HepG2 (cell line): ENCODE results near the gene SLC25A1. TPM values are rescaled to one million over a fixed set of nuclear protein-coding genes. Genes with fewer than 3 reads are reported as not detected.

Experiments used
- ATAC-seq: fragments of 200-7000 bp; cut with Tn5 transposase; 3 replicates; pipeline ENCODE4 v1.9.1; 2020; ENCODE audit warnings: mild to moderate bottlenecking, moderate library complexity
- BruUV-seq: library from RNA; stranded (reverse); fragments of 400-500 nt; replicated peaks from 2 replicates; lab custom pipeline; 2021; lab: Mats Ljungman, UMichigan
- CTCF ChIA-PET: fragments of 300-600 bp; formaldehyde crosslinking; extraction: SDS; loops from one replicate; lab custom pipeline; 2021; ENCODE audit warnings: low total read pairs, inconsistent platforms, low intra/inter-chr PET ratio; lab: Yijun Ruan, JAX
- POLR2A ChIA-PET: fragments of 350-600 bp; sonication (Branson Sonifier 250); formaldehyde crosslinking; loops from one replicate; lab custom pipeline; 2020; ENCODE audit warnings: antibody characterized with exemption, inconsistent platforms; lab: Yijun Ruan, JAX
- DNase-seq: peaks from one replicate; pipeline ENCODE4 v3.0.0-alpha.2; 2015; ENCODE audit warnings: low spot score
- FAIRE-seq: peaks from 3 replicates; lab custom pipeline; 2011; peaks lifted over from hg19 to GRCh38; lab: Jason Lieb, UNC
- H2AFZ ChIP-seq: one replicate; pipeline ENCODE4 v1.6.1; 2011; ENCODE audit warnings: low read length, inconsistent platforms
- H3K27ac ChIP-seq: fragments of 300-600 bp; 3 replicates; pipeline ENCODE4 v1.8.0; 2011; ENCODE audit warnings: mixed run types, mild to moderate bottlenecking, mixed read lengths, low read length, inconsistent platforms; ENCODE audit not compliant: insufficient read depth; ENCODE audit errors: extremely low read length
- H3K27me3 ChIP-seq, 2 experiments: fragments of 200-600 bp in 1 of 2; 2 replicates in 1 of 2; 3 replicates in 1 of 2; pipeline versions ENCODE4 v1.6.0 to v1.8.0; 2011; ENCODE audit warnings: low read length in 2 of 2, mild to moderate bottlenecking in 2 of 2, moderate library complexity in 2 of 2, inconsistent platforms in 1 of 2; ENCODE audit not compliant: insufficient read depth in 2 of 2, control insufficient read depth in 1 of 2
- H3K36me3 ChIP-seq, 2 experiments: fragments of 200-600 bp in 1 of 2; replicated peaks in 1 of 2; 2 replicates in 1 of 2; 3 replicates in 1 of 2; pipeline versions ENCODE4 v1.5.1 to v1.8.0; 2011; ENCODE audit warnings: low read length in 2 of 2, inconsistent platforms in 1 of 2; ENCODE audit not compliant: insufficient read depth in 2 of 2, control insufficient read depth in 1 of 2
- H3K4me1 ChIP-seq: 2 replicates; pipeline ENCODE4 v1.5.1; 2012; ENCODE audit warnings: low read length, inconsistent platforms; ENCODE audit not compliant: insufficient read depth
- H3K4me2 ChIP-seq: 2 replicates; pipeline ENCODE4 v1.6.0; 2011; ENCODE audit warnings: low read depth, low read length, inconsistent platforms
- H3K4me3 ChIP-seq, 3 experiments: fragments of 200-600 bp in 1 of 3; sonication (generic), shearing (Covaris generic) in 1 of 3; replicated peaks in 1 of 3; 2 replicates each; pipeline ENCODE4 v1.5.1; 2011 to 2016; ENCODE audit warnings: low read length in 3 of 3, inconsistent platforms in 2 of 3, low read depth in 2 of 3, mild to moderate bottlenecking in 2 of 3, control low read depth in 1 of 3, mixed read lengths in 1 of 3; ENCODE audit not compliant: insufficient read depth in 1 of 3
- H3K79me2 ChIP-seq: one replicate; pipeline ENCODE4 v1.6.1; 2011; ENCODE audit warnings: low read length, inconsistent platforms; ENCODE audit not compliant: insufficient read depth
- H3K9ac ChIP-seq: 2 replicates; pipeline ENCODE4 v1.6.0; 2011; ENCODE audit warnings: mild to moderate bottlenecking, low read depth, low read length, inconsistent platforms; ENCODE audit not compliant: insufficient read depth
- H3K9me3 ChIP-seq: 2 replicates; pipeline ENCODE4 v1.5.1; 2012; ENCODE audit warnings: mild to moderate bottlenecking, low read length
- H4K20me1 ChIP-seq: 2 replicates; pipeline ENCODE4 v1.6.0; 2011; ENCODE audit warnings: inconsistent platforms, mild to moderate bottlenecking, low read length, moderate library complexity; ENCODE audit not compliant: insufficient read depth
- CBFB ChIP-seq: sonication (generic); formaldehyde crosslinking; IDR thresholded peaks from 2 replicates; pipeline ENCODE4 v1.4.0; 2020; ENCODE audit warnings: missing genetic modification reagents
- EEA1 ChIP-seq: sonication (generic); formaldehyde crosslinking; IDR thresholded peaks from 2 replicates; pipeline ENCODE4 v1.5.1; 2020; ENCODE audit warnings: mild to moderate bottlenecking, missing genetic modification reagents, borderline replicate concordance
- EP300 ChIP-seq, 3 experiments: sonication (generic) in 1 of 3; formaldehyde crosslinking in 1 of 3; IDR thresholded peaks; 2 replicates each; pipeline versions ENCODE4 v1.5.1 to v1.6.1; 2011 to 2020; ENCODE audit warnings: low read depth in 2 of 3, low read length in 2 of 3, borderline replicate concordance in 1 of 3, improper control_type of control experiment in 1 of 3, mild to moderate bottlenecking in 1 of 3, missing genetic modification reagents in 1 of 3, moderate library complexity in 1 of 3
- ETV5 ChIP-seq: IDR thresholded peaks from 2 replicates; pipeline ENCODE4 v1.6.1; 2018; ENCODE audit warnings: missing biosample characterization, missing genetic modification reagents, inconsistent platforms, borderline replicate concordance
- FOXO1 ChIP-seq: sonication (generic); formaldehyde crosslinking; IDR thresholded peaks from 2 replicates; pipeline ENCODE4 v1.4.0; 2020; ENCODE audit warnings: missing genetic modification reagents
- HMG20B ChIP-seq: conservative IDR thresholded peaks from 2 replicates; pipeline ENCODE4 v1.6.1; 2016; ENCODE audit warnings: missing genetic modification reagents, missing compliant biosample characterization
- HNRNPH1 ChIP-seq: fragments of 200-400 bp; formaldehyde crosslinking; optimal IDR thresholded peaks from 2 replicates; pipeline ENCODE3; 2017; ENCODE audit warnings: mild to moderate bottlenecking, low read depth, low read length
- KAT8 ChIP-seq: IDR thresholded peaks from 2 replicates; pipeline ENCODE4 v1.6.1; 2016; ENCODE audit warnings: missing genetic modification reagents, missing compliant biosample characterization
- NBN ChIP-seq: fragments of 450-650 bp; conservative IDR thresholded peaks from 2 replicates; pipeline ENCODE4 v1.6.1; 2017
- NFKB2 ChIP-seq: sonication (generic); formaldehyde crosslinking; IDR thresholded peaks from 2 replicates; pipeline ENCODE4 v1.4.0; 2020; ENCODE audit warnings: missing genetic modification reagents, borderline replicate concordance
- NR1H2 ChIP-seq: sonication (generic); formaldehyde crosslinking; IDR thresholded peaks from 2 replicates; pipeline ENCODE4 v1.8.1; 2022; ENCODE audit warnings: low read depth, missing genetic modification reagents, borderline replicate concordance
- PCBP1 ChIP-seq: fragments of 200-400 bp; formaldehyde crosslinking; IDR thresholded peaks from 2 replicates; pipeline ENCODE4 v1.6.1; 2017; ENCODE audit warnings: mild to moderate bottlenecking, low read depth, low read length, borderline replicate concordance
- ZBTB42 ChIP-seq: sonication (generic); formaldehyde crosslinking; IDR thresholded peaks from 2 replicates; pipeline ENCODE4 v1.5.0; 2020; ENCODE audit warnings: mild to moderate bottlenecking, missing genetic modification reagents
- ZFP41 ChIP-seq: sonication (generic); formaldehyde crosslinking; IDR thresholded peaks from 2 replicates; pipeline ENCODE4 v1.4.0; 2020; ENCODE audit warnings: mild to moderate bottlenecking, missing genetic modification reagents, borderline replicate concordance
- ZNF564 ChIP-seq: sonication (generic); formaldehyde crosslinking; IDR thresholded peaks from 2 replicates; pipeline ENCODE4 v1.8.1; 2023; ENCODE audit warnings: mild to moderate bottlenecking, missing genetic modification reagents
- ZNF782 ChIP-seq: sonication (generic); formaldehyde crosslinking; IDR thresholded peaks from 2 replicates; pipeline ENCODE4 v1.4.0; 2020; ENCODE audit warnings: missing genetic modification reagents, mild to moderate bottlenecking, borderline replicate concordance
- WGBS: methylation state at CpG from one replicate; pipeline ENCODE4 v1.1.6; 2017; ENCODE audit warnings: low lambda C conversion rate; 5-methylcytosine and 5-hydroxymethylcytosine counted together
- in situ Hi-C: cut with HindIII; loops from 2 replicates; pipeline ENCODE4 v1.10.0; 2017; ENCODE audit warnings: low pct_unique_long_range_greater_than_20kb; ENCODE audit not compliant: extremely low pct_ligation_motif_present
- intact Hi-C: fragments of 100-400 bp; cut with micrococcal nuclease; formaldehyde crosslinking; loops from one replicate; pipeline ENCODE4 v1.10.0; 2022; ENCODE audit not compliant: unreplicated experiment
- polyA plus RNA-seq, 8 experiments: library from polyadenylated mRNA; depleted of rRNA in 3 of 8; stranded (reverse) in 7 of 8; unstranded in 1 of 8; fragments of >200 nt; fragmentation: Illumina TruSeq in 4 of 8; extraction: Trizol in 4 of 8; gene quantifications; 2 replicates each; pipeline versions ENCODE4 v1.2.1 to v1.2.3, GENCODE V29; 2011 to 2016; ENCODE audit warnings: low read depth in 4 of 8, missing spikeins in 1 of 8, mixed read lengths in 1 of 8; ENCODE audit not compliant: insufficient read depth in 1 of 8
- total RNA-seq, 5 experiments: library from RNA; depleted of rRNA; stranded (reverse); fragments of >200 nt; fragmentation: Illumina TruSeq; extraction: Trizol; gene quantifications; 2 replicates each; pipeline ENCODE4 v1.2.3, GENCODE V29; 2016; ENCODE audit warnings: low read depth in 1 of 5
- TF ChIP-seq, protein P1 (sequence below): sonication (generic); formaldehyde crosslinking; IDR thresholded peaks from one replicate; pipeline ENCODE4 v1.5.1; 2020; ENCODE audit warnings: mild to moderate bottlenecking, missing genetic modification reagents; ENCODE audit errors: not compliant biosample characterization
- TF ChIP-seq, protein P2 (sequence below): IDR thresholded peaks from 2 replicates; pipeline ENCODE4 v1.6.1; 2016; ENCODE audit warnings: control low read depth

SLC25A1 gene
- total and polyA plus RNA-seq, 2 of the 13 experiments (the other 11 are each of a cell fraction or from before 2014, with no cell fraction given) = 49.4 to 161 TPM

DNA sequence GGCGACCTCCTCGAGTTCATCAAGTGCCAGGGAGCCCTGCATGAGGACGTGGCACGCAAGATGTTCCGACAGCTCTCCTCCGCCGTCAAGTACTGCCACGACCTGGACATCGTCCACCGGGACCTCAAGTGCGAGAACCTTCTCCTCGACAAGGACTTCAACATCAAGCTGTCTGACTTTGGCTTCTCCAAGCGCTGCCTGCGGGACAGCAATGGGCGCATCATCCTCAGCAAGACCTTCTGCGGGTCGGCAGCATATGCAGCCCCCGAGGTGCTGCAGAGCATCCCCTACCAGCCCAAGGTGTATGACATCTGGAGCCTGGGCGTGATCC is 46.9 kb downstream of the SLC25A1 start:
- no peak for FAIRE-seq
- in situ Hi-C loops (no loop called here), intact Hi-C loops (no loop called here)
- Histone ChIP-seq H3K27me3 (peaks cover 2 to 22% of the 10 kb centered on the region in 2 experiments; a peak in 3 of 5 replicates), H3K27ac (no peak overlapping the region), H3K9ac (no peak overlapping the region), H2AFZ (no peak overlapping the region), H3K79me2 (no peaks in the 10 kb centered on the region), H3K4me3 (no peak overlapping the region), H3K36me3 (peaks cover 7 to 25% of the 10 kb centered on the region in 2 experiments; a peak in 4 of 5 replicates), H3K9me3 (no peaks in the 10 kb centered on the region), H4K20me1 (no peaks in the 10 kb centered on the region), H3K4me2 (no peak overlapping the region), H3K4me1 (peaks cover 3% of the 10 kb centered on the region)
- WGBS = 92% methylated on average over 12 of the region's 19 CpGs
- ChIA-PET CTCF (no interaction called here), POLR2A (no interaction called here)
- BruUV-seq = no TSS peak
- ATAC-seq = no peak
- DNase-seq = no peak
- TF ChIP-seq ZFP41 (CRISPR knock-in tag) (no peak), CBFB (CRISPR knock-in tag) (no peak), NFKB2 (CRISPR knock-in tag) (no peak), ZBTB42 (no peak), ZNF782 (no peak), FOXO1 (CRISPR knock-in tag) (no peak), KAT8 (no peak), NBN (no peak), PCBP1 (no peak), HNRNPH1 (no peak), ETV5 (CRISPR knock-in tag) (no peak), ZNF564 (CRISPR knock-in tag) (no peak), NR1H2 (CRISPR knock-in tag) (no peak), EEA1 (CRISPR knock-in tag) (no peak), HMG20B (CRISPR knock-in tag) (no peak), EP300 (IDR thresholded peaks at IDR 0.05; ENCODE audit: low read depth in 2 of 2, low read length in 2 of 2) (no peak), EP300 (CRISPR knock-in tag; IDR thresholded peaks at IDR 0.05; ENCODE audit: borderline replicate concordance) (no peak)
- TF ChIP-seq, protein P1, sequence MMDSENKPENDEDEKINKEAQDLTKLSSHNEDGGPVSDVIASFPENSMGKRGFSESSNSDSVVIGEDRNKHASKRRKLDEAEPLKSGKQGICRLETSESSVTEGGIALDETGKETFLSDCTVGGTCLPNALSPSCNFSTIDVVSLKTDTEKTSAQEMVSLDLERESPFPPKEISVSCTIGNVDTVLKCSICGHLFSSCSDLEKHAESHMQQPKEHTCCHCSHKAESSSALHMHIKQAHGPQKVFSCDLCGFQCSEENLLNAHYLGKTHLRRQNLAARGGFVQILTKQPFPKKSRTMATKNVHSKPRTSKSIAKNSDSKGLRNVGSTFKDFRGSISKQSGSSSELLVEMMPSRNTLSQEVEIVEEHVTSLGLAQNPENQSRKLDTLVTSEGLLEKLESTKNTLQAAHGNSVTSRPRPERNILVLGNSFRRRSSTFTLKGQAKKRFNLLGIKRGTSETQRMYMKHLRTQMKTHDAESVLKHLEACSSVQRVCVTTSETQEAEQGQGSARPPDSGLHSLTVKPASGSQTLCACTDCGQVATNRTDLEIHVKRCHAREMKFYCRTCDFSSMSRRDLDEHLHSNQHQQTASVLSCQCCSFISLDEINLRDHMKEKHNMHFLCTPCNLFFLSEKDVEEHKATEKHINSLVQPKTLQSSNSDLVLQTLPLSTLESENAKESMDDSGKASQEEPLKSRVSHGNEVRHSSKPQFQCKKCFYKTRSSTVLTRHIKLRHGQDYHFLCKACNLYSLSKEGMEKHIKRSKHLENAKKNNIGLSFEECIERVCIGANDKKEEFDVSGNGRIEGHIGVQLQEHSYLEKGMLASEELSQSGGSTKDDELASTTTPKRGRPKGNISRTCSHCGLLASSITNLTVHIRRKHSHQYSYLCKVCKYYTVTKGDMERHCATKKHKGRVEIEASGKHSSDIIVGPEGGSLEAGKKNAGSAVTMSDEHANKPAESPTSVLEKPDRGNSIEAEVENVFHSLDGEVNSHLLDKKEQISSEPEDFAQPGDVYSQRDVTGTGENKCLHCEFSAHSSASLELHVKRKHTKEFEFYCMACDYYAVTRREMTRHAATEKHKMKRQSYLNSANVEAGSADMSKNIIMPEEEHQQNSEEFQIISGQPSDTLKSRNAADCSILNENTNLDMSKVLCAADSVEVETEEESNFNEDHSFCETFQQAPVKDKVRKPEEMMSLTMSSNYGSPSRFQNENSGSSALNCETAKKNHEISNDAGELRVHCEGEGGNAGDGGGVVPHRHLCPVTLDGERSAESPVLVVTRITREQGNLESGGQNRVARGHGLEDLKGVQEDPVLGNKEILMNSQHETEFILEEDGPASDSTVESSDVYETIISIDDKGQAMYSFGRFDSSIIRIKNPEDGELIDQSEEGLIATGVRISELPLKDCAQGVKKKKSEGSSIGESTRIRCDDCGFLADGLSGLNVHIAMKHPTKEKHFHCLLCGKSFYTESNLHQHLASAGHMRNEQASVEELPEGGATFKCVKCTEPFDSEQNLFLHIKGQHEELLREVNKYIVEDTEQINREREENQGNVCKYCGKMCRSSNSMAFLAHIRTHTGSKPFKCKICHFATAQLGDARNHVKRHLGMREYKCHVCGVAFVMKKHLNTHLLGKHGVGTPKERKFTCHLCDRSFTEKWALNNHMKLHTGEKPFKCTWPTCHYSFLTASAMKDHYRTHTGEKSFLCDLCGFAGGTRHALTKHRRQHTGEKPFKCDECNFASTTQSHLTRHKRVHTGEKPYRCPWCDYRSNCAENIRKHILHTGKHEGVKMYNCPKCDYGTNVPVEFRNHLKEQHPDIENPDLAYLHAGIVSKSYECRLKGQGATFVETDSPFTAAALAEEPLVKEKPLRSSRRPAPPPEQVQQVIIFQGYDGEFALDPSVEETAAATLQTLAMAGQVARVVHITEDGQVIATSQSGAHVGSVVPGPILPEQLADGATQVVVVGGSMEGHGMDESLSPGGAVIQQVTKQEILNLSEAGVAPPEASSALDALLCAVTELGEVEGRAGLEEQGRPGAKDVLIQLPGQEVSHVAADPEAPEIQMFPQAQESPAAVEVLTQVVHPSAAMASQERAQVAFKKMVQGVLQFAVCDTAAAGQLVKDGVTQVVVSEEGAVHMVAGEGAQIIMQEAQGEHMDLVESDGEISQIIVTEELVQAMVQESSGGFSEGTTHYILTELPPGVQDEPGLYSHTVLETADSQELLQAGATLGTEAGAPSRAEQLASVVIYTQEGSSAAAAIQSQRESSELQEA (CRISPR knock-in tag) = no peak
- TF ChIP-seq, protein P2, sequence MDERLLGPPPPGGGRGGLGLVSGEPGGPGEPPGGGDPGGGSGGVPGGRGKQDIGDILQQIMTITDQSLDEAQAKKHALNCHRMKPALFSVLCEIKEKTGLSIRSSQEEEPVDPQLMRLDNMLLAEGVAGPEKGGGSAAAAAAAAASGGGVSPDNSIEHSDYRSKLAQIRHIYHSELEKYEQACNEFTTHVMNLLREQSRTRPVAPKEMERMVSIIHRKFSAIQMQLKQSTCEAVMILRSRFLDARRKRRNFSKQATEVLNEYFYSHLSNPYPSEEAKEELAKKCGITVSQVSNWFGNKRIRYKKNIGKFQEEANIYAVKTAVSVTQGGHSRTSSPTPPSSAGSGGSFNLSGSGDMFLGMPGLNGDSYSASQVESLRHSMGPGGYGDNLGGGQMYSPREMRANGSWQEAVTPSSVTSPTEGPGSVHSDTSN (CRISPR knock-in tag) = no peak
